GM12891 (cell line): ENCODE measurements around the gene SPATA21.

ENCODE experiments used
- PAX5 ChIP-seq: IDR thresholded peaks from 2 replicates; pipeline ENCODE4 v1.6.1; 2011; ENCODE audit warnings: low read length, moderate library complexity, mild to moderate bottlenecking; ENCODE audit not compliant: insufficient read depth, severe bottlenecking
- POLR2A ChIP-seq: IDR thresholded peaks from 2 replicates; pipeline ENCODE4 v1.6.1; 2011; ENCODE audit warnings: low read depth, low read length, control low read depth
- POLR2AphosphoS5 ChIP-seq: IDR thresholded peaks from 2 replicates; pipeline ENCODE4 v1.6.1; 2011; ENCODE audit warnings: low read depth, low read length, control low read depth
- SPI1 ChIP-seq: IDR thresholded peaks from 2 replicates; pipeline ENCODE4 v1.6.1; 2011; ENCODE audit warnings: low read depth, low read length, control low read depth
- TAF1 ChIP-seq: IDR thresholded peaks from 2 replicates; pipeline ENCODE4 v1.6.1; 2011; ENCODE audit warnings: low read depth, low read length, control low read depth

GRCh38 chr1:16451841-16452528 is 14.8 kb upstream of the SPATA21 start:
- TF ChIP-seq POLR2A (no peak), SPI1 (no peak), POLR2AphosphoS5 (no peak), TAF1 (peak; percentile 27; the same call in 1 of the 2 replicates), PAX5 (no peak)
